Measurements from ENCODE around the gene ENOPH1. TPM values are rescaled to one million over a fixed set of nuclear protein-coding genes. Genes with fewer than 3 reads are reported as not detected.

Gene ENOPH1
- total and polyA plus RNA-seq, 2 of the 13 experiments (the other 11 are each of a cell fraction or from before 2014, with no cell fraction given): 15.5 to 64.3 TPM

- in situ Hi-C loops (cut with HindIII; ENCODE audit: extremely low pct_ligation_motif_present, low pct_unique_long_range_greater_than_20kb) (no loop called here), intact Hi-C loops (cut with micrococcal nuclease; ENCODE audit: unreplicated experiment) (no loop called here)
- H3K27me3 ChIP-seq (ENCODE audit: control insufficient read depth in 1 of 2, insufficient read depth in 2 of 2, low read length in 2 of 2): no peaks in the 10 kb centered on the region
- no peak overlapping the region for H3K4me3 ChIP-seq (replicated peaks in 1 of 3; ENCODE audit: insufficient read depth in 1 of 3, low read depth in 2 of 3, low read length in 3 of 3)
- H3K36me3 ChIP-seq (replicated peaks in 1 of 2; ENCODE audit: control insufficient read depth in 1 of 2, insufficient read depth in 2 of 2, low read length in 2 of 2): no peaks in the 10 kb centered on the region
- H4K20me1 ChIP-seq (ENCODE audit: insufficient read depth, low read length): no peaks in the 10 kb centered on the region
- no TSS peak for BruUV-seq (replicated peaks)
- 56% methylated on average over 2 of the region's 2 CpGs for WGBS (ENCODE audit: low lambda C conversion rate)
- no peaks in the 10 kb centered on the region for H3K79me2 ChIP-seq (ENCODE audit: insufficient read depth, low read length)
- no peak for FAIRE-seq
- H3K4me1 ChIP-seq (ENCODE audit: insufficient read depth, low read length): no peaks in the 10 kb centered on the region
- TF ChIP-seq RELA (CRISPR knock-in tag; IDR thresholded peaks at IDR 0.05) (no peak), KLF13 (CRISPR knock-in tag; IDR thresholded peaks at IDR 0.05) (no peak), TIGD3 (CRISPR knock-in tag; IDR thresholded peaks at IDR 0.05; ENCODE audit: borderline replicate concordance) (no peak), RORA (CRISPR knock-in tag; IDR thresholded peaks at IDR 0.05) (no peak), ZBTB26 (CRISPR knock-in tag; IDR thresholded peaks at IDR 0.05; ENCODE audit: borderline replicate concordance) (no peak), ZNF546 (CRISPR knock-in tag; conservative IDR thresholded peaks at IDR 0.05) (no peak), SRSF4 (IDR thresholded peaks at IDR 0.05; ENCODE audit: low read depth, low read length, poor library complexity, severe bottlenecking) (no peak), ZNF512B (CRISPR knock-in tag; IDR thresholded peaks at IDR 0.05; ENCODE audit: borderline replicate concordance) (no peak)
- no peaks in the 10 kb centered on the region for H3K9me3 ChIP-seq (ENCODE audit: low read length)
- H3K4me2 ChIP-seq (ENCODE audit: low read depth, low read length): no peak overlapping the region
- H3K9ac ChIP-seq (ENCODE audit: insufficient read depth, low read depth, low read length): no peak overlapping the region
- ATAC-seq: no peak
- H2AFZ ChIP-seq (ENCODE audit: low read length): no peak overlapping the region
- DNase-seq (ENCODE audit: low spot score): no peak
- no peak overlapping the region for H3K27ac ChIP-seq (ENCODE audit: extremely low read length, insufficient read depth, low read length)
- CTCF ChIA-PET (ENCODE audit: low intra/inter-chr PET ratio, low total read pairs): no interaction called here
- POLR2A ChIA-PET: no interaction called here
Measured at GRCh38 chr4:82501154-82501442, 70.7 kb downstream of the ENOPH1 start.
